AG10803 (cell line): ENCODE data around the gene PCGF3.

ENCODE experiments used
- DNase-seq: peaks from one replicate; pipeline ENCODE4 v3.0.0; 2010; ENCODE audit warnings: low read depth
- H3K4me3 ChIP-seq: 2 replicates; pipeline ENCODE4 v1.5.1; 2011; ENCODE audit warnings: mild to moderate bottlenecking, low read length, control low read depth
- CTCF ChIP-seq: conservative IDR thresholded peaks from 2 replicates; pipeline ENCODE4 v1.5.1; 2011; ENCODE audit warnings: mild to moderate bottlenecking, low read length, control low read depth, inconsistent platforms

Gene PCGF3

DNA sequence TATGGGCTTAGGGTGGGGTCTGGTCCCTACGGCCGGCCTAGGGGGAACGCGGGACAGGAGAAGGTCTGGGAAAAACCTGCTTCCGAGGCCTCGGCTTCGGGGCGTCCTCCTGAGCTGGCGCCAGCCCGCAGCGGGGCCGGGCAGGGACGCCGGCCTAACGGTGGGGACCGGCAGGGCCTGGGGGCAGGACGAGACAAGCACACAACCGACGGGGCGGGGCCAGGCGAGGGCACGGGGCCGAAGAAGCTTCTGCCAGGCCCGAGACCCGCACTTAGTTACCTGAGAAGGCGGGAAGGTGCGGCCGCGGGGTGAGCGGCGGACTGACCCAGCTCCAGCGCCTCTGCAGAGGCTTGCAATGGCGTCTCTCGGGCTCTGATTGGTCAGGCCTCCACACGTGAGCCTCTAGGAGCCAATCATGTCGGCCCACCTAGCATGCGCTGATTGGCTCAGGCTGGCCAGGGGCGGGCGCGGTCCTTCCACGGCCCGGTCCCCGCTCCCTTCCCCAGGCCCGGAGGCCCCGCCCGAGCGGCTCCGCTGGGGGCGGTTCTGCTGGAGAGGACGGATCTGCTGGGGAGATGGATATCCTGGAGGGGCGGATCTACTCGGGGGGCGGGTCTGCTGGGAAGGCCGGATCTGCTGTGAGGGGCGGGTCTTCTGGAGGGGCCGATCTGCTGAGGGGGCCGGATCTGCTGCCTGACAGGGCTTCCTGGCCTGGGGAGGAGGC is 76.0 kb downstream of the PCGF3 start:
- no peak for TF ChIP-seq CTCF
- peak overlapping the region; percentile 91 for H3K4me3 ChIP-seq
- DNase-seq = peak; percentile 99

- TF ChIP-seq CTCF = no peak
- no peak for DNase-seq
- H3K4me3 ChIP-seq = no peak overlapping the region
Observed at GRCh38 chr4:784401-785331, 79.0 kb downstream of the PCGF3 start.

DNA sequence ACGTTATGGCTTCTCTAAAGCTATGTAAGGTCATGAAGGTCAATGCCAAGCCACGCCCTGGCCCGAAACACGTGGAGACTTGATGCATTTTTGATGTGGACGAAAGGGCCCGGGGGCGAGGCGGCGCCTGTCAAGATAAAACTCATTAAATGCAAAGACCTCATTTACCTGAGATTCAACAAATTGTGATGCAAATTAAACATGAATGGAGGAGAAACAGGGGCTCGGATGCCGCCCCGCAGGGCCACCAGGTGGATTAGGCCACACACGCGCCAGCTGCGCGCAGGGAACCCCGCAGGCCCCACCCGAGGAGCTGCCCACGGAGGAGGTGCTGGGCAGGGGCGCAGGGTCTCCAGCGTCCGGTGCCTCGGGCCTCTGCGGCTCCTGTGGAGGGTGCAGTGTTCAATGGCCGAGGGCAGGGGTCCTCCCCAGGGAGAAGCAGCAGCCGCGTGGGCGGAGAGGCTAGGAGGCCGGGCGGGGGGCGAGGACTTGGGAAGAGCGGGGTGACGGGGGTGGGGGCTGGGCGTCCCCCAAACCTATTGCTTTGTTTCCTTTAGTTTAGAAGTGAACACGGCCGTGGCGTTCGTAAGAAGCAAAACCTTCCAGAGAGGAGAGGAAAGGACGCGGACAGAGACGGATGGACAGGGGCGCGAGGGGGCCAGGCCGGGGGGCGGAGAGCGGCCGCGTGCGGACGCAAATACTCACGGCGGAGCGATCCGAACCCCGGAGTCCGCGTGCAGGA is 79.9 kb downstream of the PCGF3 start:
- no peak for DNase-seq
- H3K4me3 ChIP-seq = no peak overlapping the region
- no peak for TF ChIP-seq CTCF

- DNase-seq = no peak
- no peak for TF ChIP-seq CTCF
- H3K4me3 ChIP-seq = no peak overlapping the region
Observed at GRCh38 chr4:786074-786741, 80.6 kb downstream of the PCGF3 start.

DNA sequence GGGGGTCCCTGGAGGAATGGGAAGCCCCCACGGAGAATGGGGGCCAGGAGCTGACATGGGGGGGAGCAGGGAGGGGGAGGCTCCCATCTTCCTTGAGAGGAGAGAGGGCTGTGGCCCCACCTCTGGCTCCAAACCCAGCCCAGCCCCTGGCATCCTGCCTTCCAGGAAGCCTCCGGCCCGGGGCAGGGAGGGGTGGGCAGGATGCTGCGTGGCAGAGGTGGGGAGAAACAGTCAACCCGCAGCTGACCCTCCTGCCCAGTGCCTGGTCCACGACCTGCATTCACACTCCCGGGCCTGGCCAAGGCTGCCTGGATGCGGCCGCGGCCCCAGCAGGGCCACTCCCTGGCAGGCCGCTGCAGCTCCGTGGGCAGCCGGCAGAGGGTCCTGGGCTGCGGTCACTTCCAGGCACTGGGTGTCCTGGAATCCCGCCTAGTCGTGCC is 81.2 kb downstream of the PCGF3 start:
- H3K4me3 ChIP-seq = no peak overlapping the region
- no peak for DNase-seq
- no peak for TF ChIP-seq CTCF

DNA sequence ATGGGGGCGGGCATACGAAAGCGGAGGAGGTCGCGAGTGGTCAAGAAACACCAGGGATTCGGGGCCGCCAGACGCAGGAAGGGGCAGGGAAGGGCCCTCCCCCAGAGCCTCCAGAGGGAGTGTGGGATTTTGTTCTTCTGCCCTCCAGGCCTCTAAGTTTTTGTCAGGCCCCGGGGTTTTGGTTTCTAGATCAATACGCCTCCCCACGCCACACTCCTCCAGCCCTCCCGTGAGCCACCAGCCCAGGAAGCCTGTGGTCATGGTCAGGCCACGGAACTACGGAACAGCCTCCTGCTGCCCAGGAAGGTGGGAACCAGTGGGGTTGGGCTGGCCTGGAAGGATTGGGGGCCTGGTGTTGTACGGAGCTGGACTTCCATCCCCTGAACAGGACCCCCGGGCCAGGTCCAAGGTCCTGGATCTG is 81.9 kb downstream of the PCGF3 start:
- H3K4me3 ChIP-seq = no peak overlapping the region
- no peak for DNase-seq
- no peak for TF ChIP-seq CTCF
